Activated CD4-positive, alpha-beta T cell treated with anti-CD3 and anti-CD28 coated beads for 24 hours (primary cell): ENCODE results near the gene FGF18.
"Not testable (repeated sequence)": the region's sequence is repeated elsewhere in the genome, so short reads cannot be mapped to it uniquely, and the experiment has no call there.

ENCODE experiments used
- DNase-seq, 2 donors: peaks; one replicate each; pipeline ENCODE4 v3.0.0-alpha.2; 2020; ENCODE audit warnings: low read depth in 2 of 2

FGF18 gene

GRCh38 chr5:171400169-171400568 lies 19.3 kb upstream of the FGF18 start:
- no peak for DNase-seq

GRCh38 chr5:171401167-171401947 lies 18.1 kb upstream of the FGF18 start:
- no peak for DNase-seq

DNA sequence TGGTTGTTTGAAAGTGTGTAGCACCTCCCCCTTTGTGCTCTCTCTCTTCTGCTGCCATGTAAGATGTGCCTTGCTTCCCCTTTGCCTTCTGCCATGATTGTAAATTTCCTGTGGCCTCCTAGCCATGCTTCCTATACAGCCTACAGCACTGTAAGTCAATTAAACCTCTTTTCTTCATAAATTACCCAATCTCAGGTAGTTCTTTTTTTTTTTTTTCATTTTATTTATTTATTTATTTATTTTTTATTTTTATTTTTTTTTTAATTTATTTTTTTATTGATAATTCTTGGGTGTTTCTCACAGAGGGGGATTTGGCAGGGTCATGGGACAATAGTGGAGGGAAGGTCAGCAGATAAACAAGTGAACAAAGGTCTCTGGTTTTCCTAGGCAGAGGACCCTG lies 16.7 kb upstream of the FGF18 start:
- not testable (repeated sequence) for DNase-seq

DNA sequence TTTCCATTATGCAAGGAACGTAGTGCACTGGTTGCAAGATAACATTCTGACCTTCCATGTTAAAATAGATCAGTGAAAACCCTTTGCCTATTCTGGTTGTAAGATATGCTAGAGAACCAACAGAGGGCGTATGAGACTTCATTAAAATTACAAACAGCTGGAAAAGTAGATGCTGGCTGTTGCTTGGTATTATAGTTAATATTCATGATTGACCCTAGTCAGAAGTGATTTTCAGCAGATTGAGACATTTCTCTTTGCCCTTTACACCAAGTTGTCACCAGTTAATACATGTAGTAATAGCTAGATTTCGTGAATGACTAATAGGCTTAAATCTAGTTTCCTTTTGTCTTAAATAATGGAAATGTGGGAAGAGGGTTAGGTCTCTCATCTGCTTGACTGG lies 13.8 kb upstream of the FGF18 start:
- DNase-seq, result no peak

- DNase-seq, result no peak
These were observed 12.2 kb upstream of the FGF18 start for GRCh38 chr5:171407234-171407633.

GRCh38 chr5:171409164-171410136 lies 10.0 kb upstream of the FGF18 start:
- DNase-seq, result no peak

- DNase-seq, result no peak
These were observed 9.3 kb upstream of the FGF18 start for GRCh38 chr5:171410181-171410580.

GRCh38 chr5:171412186-171412585 lies 7.3 kb upstream of the FGF18 start:
- DNase-seq, result no peak

- DNase-seq, result no peak
These were observed 6.1 kb upstream of the FGF18 start for GRCh38 chr5:171413153-171413910.

DNA sequence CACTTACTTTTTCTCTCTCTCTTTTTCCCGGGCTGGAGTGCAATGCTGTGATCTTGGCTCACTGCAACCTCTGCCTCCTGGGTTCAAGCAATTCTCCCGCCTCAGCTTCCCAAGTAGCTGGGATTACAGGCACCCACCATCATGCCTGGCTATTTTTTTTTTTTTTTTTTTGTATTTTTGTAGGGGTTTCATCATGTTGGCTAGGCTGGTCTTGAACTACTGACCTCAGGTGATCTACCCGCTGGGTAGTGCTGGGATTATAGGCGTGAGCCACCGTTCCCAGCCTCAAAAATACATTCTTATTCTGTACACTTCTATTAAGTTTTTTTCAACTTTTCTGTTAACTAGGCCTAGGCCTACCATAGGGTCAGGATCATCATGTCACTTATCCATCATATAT lies 5.5 kb upstream of the FGF18 start:
- DNase-seq, result not testable (repeated sequence)

- DNase-seq, result no peak
These were observed 4.2 kb upstream of the FGF18 start for GRCh38 chr5:171415115-171415730.

DNA sequence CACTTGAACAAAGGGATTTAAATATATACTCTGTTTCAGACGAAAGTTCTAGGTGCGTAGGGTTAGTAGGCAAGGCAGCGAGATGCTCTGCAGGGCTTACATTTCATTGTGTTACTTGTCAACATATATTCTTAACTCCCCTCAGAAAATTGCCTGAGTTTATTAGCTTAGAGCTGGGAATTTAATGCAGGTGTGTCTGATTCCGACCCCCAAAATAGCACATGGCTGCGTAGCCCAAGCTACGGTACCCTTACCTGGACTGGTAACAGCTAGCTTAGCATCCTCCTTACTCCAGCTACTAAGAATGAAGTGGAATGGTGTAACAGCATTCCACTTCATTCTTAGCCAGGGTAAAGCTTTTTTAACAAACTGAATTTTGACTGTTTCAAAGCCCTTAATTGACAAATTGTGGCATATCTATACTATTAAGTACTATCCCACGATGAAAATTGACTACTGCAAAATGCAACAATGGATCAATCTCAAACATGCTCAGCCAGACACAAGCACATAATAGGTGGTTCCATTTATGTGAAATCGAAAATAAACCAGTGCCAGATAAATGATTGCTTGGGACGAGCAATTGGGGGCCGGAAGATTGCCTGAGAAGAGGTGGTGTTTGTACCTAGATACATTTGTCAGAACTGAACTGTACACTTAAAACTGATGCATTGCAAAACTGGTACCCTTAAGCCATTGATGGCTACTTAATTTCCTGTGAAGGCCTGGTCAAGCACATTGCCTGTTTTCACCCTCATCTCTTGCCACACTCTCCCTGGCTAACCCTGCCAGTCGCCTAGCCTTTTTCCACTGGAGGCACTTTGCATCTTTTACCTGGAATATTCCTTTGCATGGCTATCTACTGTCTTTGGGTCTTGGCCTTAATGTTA lies 3.0 kb upstream of the FGF18 start:
- DNase-seq, result no peak

DNA sequence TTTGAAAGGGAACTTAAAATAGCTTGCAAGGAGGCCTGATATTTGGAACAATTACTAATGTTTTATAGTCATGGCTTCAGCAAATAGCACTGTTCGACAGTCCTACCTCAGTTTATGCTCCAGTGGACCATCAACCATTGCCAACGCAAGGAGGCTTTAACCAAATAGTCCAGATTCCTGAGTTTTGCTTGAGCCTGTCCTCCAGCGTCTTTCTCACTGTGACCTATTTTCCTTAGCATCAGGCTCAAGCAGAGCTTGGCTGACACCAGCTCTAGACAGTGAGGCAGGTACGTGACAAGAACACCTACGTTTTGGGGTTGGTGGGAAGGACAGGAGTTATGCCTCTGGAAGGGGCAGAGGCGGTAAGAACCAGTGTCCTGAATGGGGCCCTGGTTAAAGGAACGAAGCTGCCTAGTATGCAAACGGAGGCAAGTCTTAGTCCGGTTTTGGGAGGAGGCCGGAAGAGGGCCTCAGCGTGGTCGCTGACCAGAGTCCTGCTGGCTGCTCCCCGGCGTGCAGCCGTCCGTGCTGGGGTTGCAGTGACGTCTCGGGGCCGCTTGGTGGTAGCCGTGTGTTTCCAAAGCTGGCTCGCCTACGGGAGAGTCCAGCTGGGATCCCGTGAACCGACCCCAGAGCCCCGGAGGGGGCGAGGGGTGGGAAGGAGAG lies 998 bp upstream of the FGF18 start:
- peak; percentile 34 to 48 for DNase-seq

- no peak for DNase-seq
These were observed 412 bp downstream of the FGF18 start for GRCh38 chr5:171419688-171420430.

DNA sequence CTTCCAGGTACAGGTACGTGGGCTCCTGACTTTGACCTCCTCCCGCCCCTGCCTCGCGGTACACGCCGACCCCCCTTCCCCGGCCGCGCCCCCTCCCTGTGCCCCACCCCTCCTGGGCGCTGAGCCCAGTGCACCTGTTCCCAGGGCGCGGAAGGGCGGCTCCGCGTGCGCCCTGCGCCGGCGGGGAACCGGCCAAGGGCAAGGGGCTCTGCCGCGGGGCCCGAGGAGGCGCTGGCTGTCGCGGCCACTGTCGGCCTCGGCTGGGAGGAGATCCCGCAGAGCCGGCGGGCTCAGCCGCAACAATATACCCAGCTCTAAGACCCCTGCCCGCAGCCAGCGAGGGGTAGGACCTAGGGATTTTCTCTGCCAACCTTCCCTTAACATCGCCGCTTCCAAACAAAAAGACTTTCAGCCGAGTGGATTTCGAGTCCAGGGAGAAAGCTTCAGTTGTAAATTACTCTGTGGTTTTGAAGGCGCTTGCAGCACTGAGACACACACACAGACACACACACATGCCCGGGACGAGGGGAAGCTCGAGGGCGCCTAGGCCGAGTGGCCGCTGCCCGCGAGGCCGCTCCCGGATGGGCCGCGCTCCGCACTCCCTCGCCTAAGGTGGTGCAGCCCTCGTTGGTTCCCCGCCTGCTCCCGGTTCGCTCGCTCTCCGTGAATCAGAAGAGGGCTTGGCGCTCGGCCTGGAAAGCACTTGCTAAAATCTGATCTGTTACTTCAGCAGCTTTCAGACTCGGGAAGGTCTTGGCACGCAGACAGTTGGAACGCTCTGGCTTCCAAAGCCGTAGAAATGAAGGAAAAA lies 1.2 kb downstream of the FGF18 start:
- no peak for DNase-seq

DNA sequence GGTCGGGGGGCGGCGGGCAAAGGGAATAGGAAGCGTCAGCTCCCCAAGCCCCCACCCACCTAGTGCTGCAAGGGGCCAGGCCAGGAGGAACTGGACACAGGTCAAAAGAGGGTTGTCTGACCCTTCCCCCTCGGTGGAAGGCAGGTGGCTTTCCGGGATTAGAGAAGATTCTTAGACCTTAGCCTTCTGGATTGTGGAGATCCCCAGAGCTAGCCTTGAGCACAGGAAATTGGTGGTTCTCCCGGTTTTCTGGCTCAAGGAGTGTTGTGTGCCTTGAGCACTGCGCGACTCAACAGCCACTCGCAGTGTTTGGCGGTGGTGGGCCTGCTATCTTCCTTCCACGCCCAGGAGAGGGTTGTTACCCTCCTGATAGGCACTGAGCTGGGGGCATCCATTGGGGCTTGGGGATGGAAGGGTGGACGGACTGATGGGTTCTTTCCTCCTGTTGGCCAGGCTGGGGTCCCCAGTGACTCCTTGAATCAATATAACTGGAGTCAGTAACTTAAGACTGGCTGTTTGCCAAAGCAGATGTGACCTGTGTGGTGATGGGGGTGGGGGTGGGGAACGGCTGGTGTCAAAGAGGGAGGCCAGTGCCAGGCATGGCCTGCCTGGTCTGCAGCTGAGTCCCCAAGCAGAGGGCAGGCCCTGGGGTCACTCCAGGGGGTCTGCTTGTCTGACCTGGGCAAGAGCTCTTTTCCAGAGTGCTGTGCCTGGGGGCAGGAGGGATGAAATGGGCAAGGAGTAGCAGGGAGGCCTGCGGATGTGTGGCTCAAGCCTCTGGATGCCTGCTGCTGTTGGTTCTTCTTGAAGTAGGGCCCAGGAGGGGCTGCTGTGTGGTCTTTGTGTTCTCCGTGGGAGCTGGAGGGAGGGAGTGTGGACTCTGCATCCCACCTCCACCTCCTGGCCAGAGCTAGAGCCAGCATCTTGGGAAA lies 2.1 kb downstream of the FGF18 start:
- DNase-seq, result no peak

DNA sequence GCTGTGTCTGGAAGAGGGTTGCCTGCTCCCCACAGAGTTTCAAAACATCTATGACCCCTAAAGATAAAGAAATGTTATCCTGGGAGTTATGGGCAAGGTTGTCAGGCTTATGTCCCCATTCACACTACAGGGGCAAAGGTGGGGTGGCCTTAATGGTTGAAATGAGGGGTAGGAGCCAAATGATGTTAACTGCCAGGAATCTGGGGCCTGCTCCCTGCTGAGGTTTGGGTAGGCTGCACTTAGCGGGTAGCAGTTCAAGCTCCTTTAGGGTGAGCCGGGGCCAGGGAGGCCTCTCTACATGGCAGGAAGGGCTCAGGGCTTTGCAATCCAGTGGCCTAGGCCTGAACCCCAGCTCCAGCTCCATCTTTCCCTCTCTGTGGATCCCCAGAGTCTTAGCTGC lies 3.0 kb downstream of the FGF18 start:
- no peak for DNase-seq
